Mesenchymal stem cell (in vitro differentiated cells and primary cell): ENCODE results near the gene BTN1A1.

ENCODE experiments used
- DNase-seq: peaks from one replicate; pipeline ENCODE4 v3.0.0-alpha.2; 2013
- H2AFZ ChIP-seq: one replicate; pipeline ENCODE4 v1.6.1; 2013; ENCODE audit warnings: low read depth, mild to moderate bottlenecking, control low read depth, inconsistent platforms, low read length, moderate library complexity
- H2AK5ac ChIP-seq: 2 replicates; pipeline ENCODE4 v1.6.1; 2013; ENCODE audit warnings: low read length, moderate library complexity, mild to moderate bottlenecking, inconsistent platforms; ENCODE audit not compliant: severe bottlenecking
- H2BK120ac ChIP-seq: one replicate; pipeline ENCODE4 v1.6.1; 2013; ENCODE audit warnings: low read depth, mild to moderate bottlenecking, inconsistent platforms, low read length, moderate library complexity
- H2BK12ac ChIP-seq, 2 experiments: one replicate each; pipeline ENCODE4 v1.6.1; 2013; ENCODE audit warnings: inconsistent platforms in 2 of 2, low read length in 2 of 2, mild to moderate bottlenecking in 2 of 2, moderate library complexity in 2 of 2, control low read depth in 1 of 2
- H2BK15ac ChIP-seq: one replicate; pipeline ENCODE4 v1.6.1; 2013; ENCODE audit warnings: mild to moderate bottlenecking, low read depth, inconsistent platforms; ENCODE audit not compliant: poor library complexity, severe bottlenecking
- H2BK5ac ChIP-seq: 2 replicates; pipeline ENCODE4 v1.6.1; 2013; ENCODE audit warnings: low read depth, mild to moderate bottlenecking, low read length, control low read depth, inconsistent platforms; ENCODE audit not compliant: poor library complexity, severe bottlenecking
- H3K14ac ChIP-seq, 2 experiments: one replicate each; pipeline ENCODE4 v1.6.1; 2013; ENCODE audit warnings: inconsistent platforms in 2 of 2, low read length in 2 of 2, control low read depth in 1 of 2, mild to moderate bottlenecking in 1 of 2, moderate library complexity in 1 of 2
- H3K18ac ChIP-seq, 2 experiments: one replicate each; pipeline ENCODE4 v1.6.1; 2013; ENCODE audit warnings: inconsistent platforms in 2 of 2, low read length in 2 of 2, control low read depth in 1 of 2, low read depth in 1 of 2, mild to moderate bottlenecking in 1 of 2
- H3K23ac ChIP-seq, 2 experiments: one replicate each; pipeline ENCODE4 v1.6.1; 2013; ENCODE audit warnings: inconsistent platforms in 2 of 2, low read length in 2 of 2, mild to moderate bottlenecking in 2 of 2, moderate library complexity in 2 of 2, control low read depth in 1 of 2
- H3K27ac ChIP-seq: 2 replicates; pipeline ENCODE4 v1.5.1; 2013; ENCODE audit warnings: mild to moderate bottlenecking, moderate library complexity, low read length, control low read depth, inconsistent platforms; ENCODE audit not compliant: poor library complexity, severe bottlenecking
- H3K27me3 ChIP-seq, 2 experiments: 2 replicates each; pipeline versions ENCODE4 v1.6.1 to v1.7.0; 2013; ENCODE audit warnings: low read length in 2 of 2, mild to moderate bottlenecking in 2 of 2, moderate library complexity in 2 of 2, control low read depth in 1 of 2, inconsistent platforms in 1 of 2; ENCODE audit not compliant: control insufficient read depth in 1 of 2, insufficient read depth in 1 of 2
- H3K36me3 ChIP-seq, 2 experiments: 2 replicates each; pipeline versions ENCODE4 v1.6.1 to v1.7.0; 2013; ENCODE audit warnings: low read length in 2 of 2, control low read depth in 1 of 2, inconsistent platforms in 1 of 2, low read depth in 1 of 2, mild to moderate bottlenecking in 1 of 2; ENCODE audit not compliant: insufficient read depth in 2 of 2, control insufficient read depth in 1 of 2
- H3K4ac ChIP-seq, 2 experiments: one replicate each; pipeline ENCODE4 v1.6.1; 2013; ENCODE audit warnings: inconsistent platforms in 2 of 2, low read length in 2 of 2, mild to moderate bottlenecking in 2 of 2, moderate library complexity in 2 of 2, control low read depth in 1 of 2, low read depth in 1 of 2
- H3K4me1 ChIP-seq: 2 replicates; pipeline ENCODE4 v1.6.1; 2013; ENCODE audit warnings: low read depth, low read length, control low read depth; ENCODE audit not compliant: control insufficient read depth, insufficient read depth
- H3K4me2 ChIP-seq: 2 replicates; pipeline ENCODE4 v1.6.1; 2013; ENCODE audit warnings: low read length, mild to moderate bottlenecking, inconsistent platforms; ENCODE audit not compliant: poor library complexity, severe bottlenecking
- H3K4me3 ChIP-seq, 2 experiments: 2 replicates each; pipeline versions ENCODE4 v1.5.1 to v1.7.0; 2013; ENCODE audit warnings: low read length in 2 of 2, mild to moderate bottlenecking in 2 of 2, control low read depth in 1 of 2, low read depth in 1 of 2; ENCODE audit not compliant: insufficient read depth in 1 of 2
- H3K79me1 ChIP-seq: replicated peaks from 2 replicates; pipeline ENCODE4 v1.6.1; 2013; ENCODE audit warnings: mild to moderate bottlenecking, control low read depth, low read length, inconsistent platforms; ENCODE audit not compliant: poor library complexity, severe bottlenecking
- H3K9ac ChIP-seq: 2 replicates; pipeline ENCODE4 v1.7.0; 2013; ENCODE audit warnings: mild to moderate bottlenecking, low read length, moderate library complexity
- H3K9me3 ChIP-seq: 2 replicates; pipeline ENCODE4 v1.7.0; 2013; ENCODE audit warnings: mild to moderate bottlenecking, low read length; ENCODE audit not compliant: control insufficient read depth
- H4K8ac ChIP-seq: one replicate; pipeline ENCODE4 v1.6.1; 2013; ENCODE audit warnings: inconsistent platforms, mild to moderate bottlenecking, low read length, moderate library complexity
- H4K91ac ChIP-seq: one replicate; pipeline ENCODE4 v1.6.1; 2013; ENCODE audit warnings: mild to moderate bottlenecking, low read length, inconsistent platforms
- WGBS: methylation state at CpG from one replicate; pipeline ENCODE4 v1.1.7; 2013; ENCODE audit warnings: mixed read lengths; 5-methylcytosine and 5-hydroxymethylcytosine counted together

The BTN1A1 gene

DNA sequence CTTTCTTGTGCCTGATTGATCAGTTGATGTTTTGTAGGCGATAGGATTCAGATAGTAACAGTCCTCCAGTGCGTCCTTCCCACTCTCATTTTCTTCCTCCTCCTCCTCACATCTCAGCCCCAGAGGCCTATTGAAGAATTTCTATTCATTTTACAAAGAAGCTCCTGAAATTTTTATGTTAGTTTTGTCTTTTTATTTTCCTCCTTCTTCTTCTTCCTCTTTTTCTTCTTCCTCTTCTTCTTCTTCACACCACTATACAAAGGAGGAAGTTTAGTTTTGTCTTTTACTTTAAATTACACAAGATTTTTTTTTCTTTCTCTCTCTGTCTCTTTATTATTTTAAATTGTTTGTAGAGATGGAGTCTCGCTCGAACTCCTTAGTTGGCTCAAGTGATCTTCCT lies 23.2 kb upstream of the BTN1A1 start:
- H3K36me3 ChIP-seq = no peaks in the 10 kb centered on the region
- 90% methylated on average over 2 of the region's 4 CpGs for WGBS
- no peak overlapping the region for H4K8ac ChIP-seq

DNA sequence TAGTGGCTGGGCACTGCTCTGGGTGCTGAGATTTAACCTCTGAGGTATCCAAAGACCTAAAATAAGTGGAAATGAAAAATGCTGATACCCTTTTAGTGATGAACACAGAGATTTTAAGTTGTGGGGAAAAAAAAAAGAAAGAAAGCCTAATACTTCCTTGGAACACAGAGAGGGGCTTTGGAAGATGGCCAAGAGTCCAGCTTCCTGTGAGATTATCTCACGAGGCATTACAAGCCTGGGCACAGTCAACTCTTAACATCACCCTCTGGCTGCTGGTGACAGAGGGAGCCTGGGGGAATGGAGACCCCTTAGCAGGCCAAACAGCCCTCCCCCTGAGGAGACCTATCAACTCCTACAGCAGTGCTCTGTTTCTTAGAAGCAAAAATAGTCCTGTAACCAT lies 22.7 kb upstream of the BTN1A1 start:
- H2BK5ac ChIP-seq = no peak overlapping the region
- H2BK15ac ChIP-seq = no peak overlapping the region
- no peak overlapping the region for H3K4me3 ChIP-seq
- H3K79me1 ChIP-seq = no peaks in the 10 kb centered on the region
- H3K27ac ChIP-seq = no peak overlapping the region
- no peak for DNase-seq
- H3K23ac ChIP-seq = no peak overlapping the region
- no peak overlapping the region for H3K18ac ChIP-seq
- H2BK12ac ChIP-seq = no peak overlapping the region
- no peak overlapping the region for H3K4me2 ChIP-seq
- 35% methylated on average over 1 of the region's 1 CpG for WGBS
- H3K4me1 ChIP-seq = peaks cover 13% of the 10 kb centered on the region
- H2AFZ ChIP-seq = no peak overlapping the region
- no peak overlapping the region for H3K4ac ChIP-seq
- no peak overlapping the region for H3K14ac ChIP-seq
- H4K91ac ChIP-seq = no peak overlapping the region
- no peaks in the 10 kb centered on the region for H3K9me3 ChIP-seq
- H3K27me3 ChIP-seq = no peaks in the 10 kb centered on the region
- no peak overlapping the region for H3K9ac ChIP-seq
- H2AK5ac ChIP-seq = no peak overlapping the region
- no peaks in the 10 kb centered on the region for H3K36me3 ChIP-seq
- no peak overlapping the region for H2BK120ac ChIP-seq
- no peak overlapping the region for H4K8ac ChIP-seq

More for the DNA sequence above, 23.2 kb upstream of the BTN1A1 start:
- Histone ChIP-seq H3K79me1 (no peaks in the 10 kb centered on the region), H3K27ac (no peak overlapping the region), H3K4ac (no peak overlapping the region), H3K9ac (no peak overlapping the region), H3K18ac (no peak overlapping the region), H2AFZ (no peak overlapping the region), H3K4me2 (no peak overlapping the region), H3K4me3 (no peak overlapping the region), H2AK5ac (no peak overlapping the region), H3K4me1 (peaks cover 13% of the 10 kb centered on the region), H2BK12ac (no peak overlapping the region), H3K14ac (no peak overlapping the region), H3K9me3 (no peaks in the 10 kb centered on the region), H2BK5ac (no peak overlapping the region), H2BK120ac (no peak overlapping the region), H3K27me3 (no peaks in the 10 kb centered on the region), H4K91ac (no peak overlapping the region), H3K23ac (no peak overlapping the region), H2BK15ac (no peak overlapping the region)
- DNase-seq = no peak

DNA sequence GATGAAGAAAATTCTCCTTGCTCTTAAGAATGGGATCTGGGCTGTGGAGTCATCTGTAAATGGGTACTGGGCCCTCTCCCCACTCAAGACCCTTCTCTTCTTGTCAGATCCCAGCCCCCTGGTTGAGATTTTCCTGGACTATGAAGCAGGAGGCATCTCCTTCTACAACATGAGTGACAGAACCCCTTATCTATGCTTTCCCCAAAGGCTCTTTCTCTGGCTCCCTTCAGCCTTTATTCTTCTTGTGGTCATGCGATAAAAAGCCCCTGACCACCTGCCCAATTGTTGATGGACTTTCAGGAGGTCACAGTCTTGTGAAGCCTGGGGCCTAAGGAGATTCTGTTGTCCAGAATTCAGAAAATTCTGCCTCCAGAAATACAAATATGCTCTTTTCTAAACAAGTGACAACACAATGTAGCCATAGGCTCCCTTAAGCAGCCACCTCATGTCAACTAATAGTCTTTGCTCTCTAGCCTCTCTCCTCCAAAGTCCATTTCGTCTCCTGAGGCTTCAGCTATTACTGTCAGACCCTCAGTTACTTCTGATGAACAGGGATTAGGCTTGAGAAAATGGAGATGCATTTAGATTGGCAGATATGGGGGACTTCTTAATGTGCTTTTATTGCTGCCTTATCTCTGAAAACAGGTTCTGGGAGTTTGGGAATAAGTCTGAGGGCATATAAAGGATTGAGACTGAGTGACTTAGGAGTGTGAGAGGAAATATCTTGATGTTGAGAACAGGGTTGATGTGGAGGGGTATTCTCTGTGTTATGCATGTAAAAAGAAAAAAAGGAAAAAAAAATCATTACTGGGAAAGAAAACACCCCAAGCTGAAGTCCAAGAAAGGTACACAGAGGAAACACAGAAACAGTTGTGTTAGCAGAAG lies 21.8 kb upstream of the BTN1A1 start:
- Histone ChIP-seq H2AFZ (no peak overlapping the region), H3K9me3 (no peaks in the 10 kb centered on the region), H2BK15ac (no peak overlapping the region), H3K18ac (no peak overlapping the region), H3K4me2 (no peak overlapping the region), H3K4ac (no peak overlapping the region), H4K91ac (no peak overlapping the region), H3K36me3 (no peaks in the 10 kb centered on the region), H3K4me1 (peaks cover 11% of the 10 kb centered on the region), H2BK120ac (no peak overlapping the region), H3K27me3 (no peaks in the 10 kb centered on the region), H3K9ac (no peak overlapping the region), H3K79me1 (no peaks in the 10 kb centered on the region), H3K27ac (no peak overlapping the region), H3K14ac (no peak overlapping the region), H2BK5ac (no peak overlapping the region), H3K4me3 (no peak overlapping the region), H4K8ac (no peak overlapping the region), H2AK5ac (no peak overlapping the region), H3K23ac (no peak overlapping the region), H2BK12ac (no peak overlapping the region)
- WGBS = 92% methylated on average over 2 of the region's 2 CpGs
- no peak for DNase-seq

DNA sequence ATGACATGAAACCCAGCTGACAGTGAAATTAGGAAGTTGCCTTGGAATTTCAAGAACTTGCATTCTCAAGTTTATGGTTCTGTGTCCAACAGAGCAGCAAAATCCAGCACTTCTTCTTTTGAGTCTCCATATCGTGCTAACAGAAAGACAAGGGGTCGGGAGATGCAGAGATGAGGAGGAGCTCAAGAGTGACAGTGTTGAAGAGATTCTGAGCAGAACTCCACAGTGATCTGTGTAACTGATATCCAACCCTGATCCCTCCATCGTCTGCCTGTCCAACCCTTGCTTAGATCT lies 21.2 kb upstream of the BTN1A1 start:
- no peak overlapping the region for H3K18ac ChIP-seq
- H3K4ac ChIP-seq = no peak overlapping the region
- H2AK5ac ChIP-seq = no peak overlapping the region
- no peaks in the 10 kb centered on the region for H3K79me1 ChIP-seq
- no peak overlapping the region for H3K4me3 ChIP-seq
- no peak overlapping the region for H2BK120ac ChIP-seq
- no peak overlapping the region for H3K14ac ChIP-seq
- no peak overlapping the region for H3K23ac ChIP-seq
- H3K4me2 ChIP-seq = no peak overlapping the region
- H3K27me3 ChIP-seq = no peaks in the 10 kb centered on the region
- DNase-seq = no peak
- H2BK15ac ChIP-seq = no peak overlapping the region
- H3K9ac ChIP-seq = no peak overlapping the region
- no peak overlapping the region for H4K8ac ChIP-seq
- no peaks in the 10 kb centered on the region for H3K36me3 ChIP-seq
- no peak overlapping the region for H2BK5ac ChIP-seq
- H2AFZ ChIP-seq = no peak overlapping the region
- no peak overlapping the region for H3K27ac ChIP-seq
- H3K9me3 ChIP-seq = no peaks in the 10 kb centered on the region
- 57% methylated on average over 3 of the region's 3 CpGs for WGBS
- no peak overlapping the region for H4K91ac ChIP-seq
- peaks cover 11% of the 10 kb centered on the region for H3K4me1 ChIP-seq
- H2BK12ac ChIP-seq = no peak overlapping the region
